COLO668 (cell line): ENCODE measurements around the gene MYG1.

Experiments
- DNase-seq: peaks from one replicate; lab custom pipeline; 2025; ENCODE audit not compliant: unreplicated experiment; lab: John Stamatoyannopoulos, UW

MYG1 gene

GRCh38 chr12:53352331-53353256 lies 53.1 kb downstream of the MYG1 start:
- peak; percentile 65 for DNase-seq

DNA sequence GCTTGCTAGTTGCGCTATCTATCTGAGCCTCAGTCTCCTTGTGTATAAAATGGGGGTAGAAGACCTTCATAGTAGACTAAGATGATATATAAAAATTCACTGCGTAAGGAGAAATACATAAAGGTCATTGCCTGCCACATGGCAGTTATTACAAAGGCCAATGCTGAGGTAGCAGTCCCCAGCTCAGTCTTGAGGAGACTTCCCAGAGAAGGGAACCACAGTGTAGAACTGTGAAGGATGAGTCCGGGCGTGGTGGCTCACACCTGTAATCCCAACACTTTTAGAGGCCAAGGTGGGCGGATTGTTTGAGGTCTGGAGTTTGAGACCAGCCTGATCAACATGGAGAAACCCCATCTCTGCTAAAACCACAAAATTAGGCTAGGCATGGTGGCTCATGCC lies 53.8 kb downstream of the MYG1 start:
- no peak for DNase-seq

GRCh38 chr12:53355121-53355520 lies 55.6 kb downstream of the MYG1 start:
- DNase-seq: no peak
